Muscle of arm (tissue), 12 donors: ENCODE data around the gene CYP1A2. TPM values are rescaled to one million over a fixed set of nuclear protein-coding genes. Genes with fewer than 3 reads are reported as not detected.
"Not testable (repeated sequence)": the region's sequence is repeated elsewhere in the genome, so short reads cannot be mapped to it uniquely, and the experiment has no call there.

Experiments
- DNase-seq: peaks from one replicate; pipeline ENCODE4 v3.0.0-alpha.2; 2013
- polyA plus RNA-seq, 12 donors: library from polyadenylated mRNA; unstranded; fragments of 120-200 nt; gene quantifications; one replicate each; pipeline ENCODE4 v1.2.1, GENCODE V29; 2013; ENCODE audit not compliant: insufficient read length in 12 of 12

Gene CYP1A2
- polyA plus RNA-seq, 12 donors, result 0.07 to 0.28 (median 0.12) TPM; not detected in 5

GRCh38 chr15:74735305-74735704 lies 13.3 kb upstream of the CYP1A2 start:
- DNase-seq, result no peak

- not testable (repeated sequence) for DNase-seq
These were observed 10.4 kb upstream of the CYP1A2 start for GRCh38 chr15:74738239-74738638.

GRCh38 chr15:74742422-74742821 lies 6.2 kb upstream of the CYP1A2 start:
- no peak for DNase-seq

GRCh38 chr15:74746389-74746788 lies 2.3 kb upstream of the CYP1A2 start:
- no peak for DNase-seq

GRCh38 chr15:74749832-74750231 lies 1.2 kb downstream of the CYP1A2 start:
- DNase-seq, result no peak

GRCh38 chr15:74750751-74751150 lies 2.1 kb downstream of the CYP1A2 start:
- no peak for DNase-seq

GRCh38 chr15:74752011-74752410 lies 3.4 kb downstream of the CYP1A2 start:
- DNase-seq, result no peak

GRCh38 chr15:74752531-74752930 lies 3.9 kb downstream of the CYP1A2 start:
- DNase-seq, result no peak

GRCh38 chr15:74754593-74755215 lies 6.1 kb downstream of the CYP1A2 start:
- no peak for DNase-seq

GRCh38 chr15:74758736-74759135 lies 10.1 kb downstream of the CYP1A2 start:
- DNase-seq, result no peak

- no peak for DNase-seq
These were observed 14.1 kb downstream of the CYP1A2 start for GRCh38 chr15:74762791-74763150.

GRCh38 chr15:74763416-74763815 lies 14.8 kb downstream of the CYP1A2 start:
- no peak for DNase-seq

- no peak for DNase-seq
These were observed 18.8 kb downstream of the CYP1A2 start for GRCh38 chr15:74767167-74768098.

GRCh38 chr15:74768099-74768770 lies 19.6 kb downstream of the CYP1A2 start:
- no peak for DNase-seq

GRCh38 chr15:74768771-74769342 lies 20.2 kb downstream of the CYP1A2 start:
- peak; percentile 57 for DNase-seq

- no peak for DNase-seq
These were observed 20.9 kb downstream of the CYP1A2 start for GRCh38 chr15:74769463-74770025.

- DNase-seq, result no peak
These were observed 21.7 kb downstream of the CYP1A2 start for GRCh38 chr15:74770211-74770903.

GRCh38 chr15:74773329-74773728 lies 24.7 kb downstream of the CYP1A2 start:
- no peak for DNase-seq

- no peak for DNase-seq
These were observed 25.1 kb downstream of the CYP1A2 start for GRCh38 chr15:74773731-74774252.

GRCh38 chr15:74775132-74775562 lies 26.5 kb downstream of the CYP1A2 start:
- DNase-seq, result no peak

GRCh38 chr15:74775894-74776293 lies 27.2 kb downstream of the CYP1A2 start:
- no peak for DNase-seq
